ENCODE measurements around the gene DPP9.
A peak's percentile ranks its signal among the peaks of the same experiment; 100 is the strongest.

Gene DPP9

GRCh38 chr19:4642625-4643024 lies 81.0 kb downstream of the DPP9 start:
- Histone ChIP-seq H3K27me3 (no peaks in the 10 kb centered on the region), H3K36me3 (no peaks in the 10 kb centered on the region), H3K9me3 (no peaks in the 10 kb centered on the region), H3K27ac (no peak overlapping the region), H3K4me1 (peaks cover 0 to 21% (median 12%) of the 10 kb centered on the region in 4 donors), H3K4me3 (no peak overlapping the region)
- intact Hi-C loops (cut with DNase I; ENCODE audit: low total_unique reads), result no loop called here
- no peak for DNase-seq
- TF ChIP-seq, protein P1, sequence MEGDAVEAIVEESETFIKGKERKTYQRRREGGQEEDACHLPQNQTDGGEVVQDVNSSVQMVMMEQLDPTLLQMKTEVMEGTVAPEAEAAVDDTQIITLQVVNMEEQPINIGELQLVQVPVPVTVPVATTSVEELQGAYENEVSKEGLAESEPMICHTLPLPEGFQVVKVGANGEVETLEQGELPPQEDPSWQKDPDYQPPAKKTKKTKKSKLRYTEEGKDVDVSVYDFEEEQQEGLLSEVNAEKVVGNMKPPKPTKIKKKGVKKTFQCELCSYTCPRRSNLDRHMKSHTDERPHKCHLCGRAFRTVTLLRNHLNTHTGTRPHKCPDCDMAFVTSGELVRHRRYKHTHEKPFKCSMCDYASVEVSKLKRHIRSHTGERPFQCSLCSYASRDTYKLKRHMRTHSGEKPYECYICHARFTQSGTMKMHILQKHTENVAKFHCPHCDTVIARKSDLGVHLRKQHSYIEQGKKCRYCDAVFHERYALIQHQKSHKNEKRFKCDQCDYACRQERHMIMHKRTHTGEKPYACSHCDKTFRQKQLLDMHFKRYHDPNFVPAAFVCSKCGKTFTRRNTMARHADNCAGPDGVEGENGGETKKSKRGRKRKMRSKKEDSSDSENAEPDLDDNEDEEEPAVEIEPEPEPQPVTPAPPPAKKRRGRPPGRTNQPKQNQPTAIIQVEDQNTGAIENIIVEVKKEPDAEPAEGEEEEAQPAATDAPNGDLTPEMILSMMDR (IDR thresholded peaks at IDR 0.05), result no peak

- Histone ChIP-seq H3K36me3 (no peaks in the 10 kb centered on the region), H3K4me1 (peaks cover 0 to 25% (median 17%) of the 10 kb centered on the region in 4 donors), H3K27ac (no peak overlapping the region), H3K4me3 (no peak overlapping the region), H3K9me3 (no peaks in the 10 kb centered on the region), H3K27me3 (peaks cover 0 to 5% of the 10 kb centered on the region in 2 donors)
- DNase-seq, result no peak
- TF ChIP-seq, protein P1 (IDR thresholded peaks at IDR 0.05), result no peak
- intact Hi-C loops (cut with DNase I; ENCODE audit: low total_unique reads), result no loop called here
Observed at GRCh38 chr19:4641132-4641531, 82.5 kb downstream of the DPP9 start.

DNA sequence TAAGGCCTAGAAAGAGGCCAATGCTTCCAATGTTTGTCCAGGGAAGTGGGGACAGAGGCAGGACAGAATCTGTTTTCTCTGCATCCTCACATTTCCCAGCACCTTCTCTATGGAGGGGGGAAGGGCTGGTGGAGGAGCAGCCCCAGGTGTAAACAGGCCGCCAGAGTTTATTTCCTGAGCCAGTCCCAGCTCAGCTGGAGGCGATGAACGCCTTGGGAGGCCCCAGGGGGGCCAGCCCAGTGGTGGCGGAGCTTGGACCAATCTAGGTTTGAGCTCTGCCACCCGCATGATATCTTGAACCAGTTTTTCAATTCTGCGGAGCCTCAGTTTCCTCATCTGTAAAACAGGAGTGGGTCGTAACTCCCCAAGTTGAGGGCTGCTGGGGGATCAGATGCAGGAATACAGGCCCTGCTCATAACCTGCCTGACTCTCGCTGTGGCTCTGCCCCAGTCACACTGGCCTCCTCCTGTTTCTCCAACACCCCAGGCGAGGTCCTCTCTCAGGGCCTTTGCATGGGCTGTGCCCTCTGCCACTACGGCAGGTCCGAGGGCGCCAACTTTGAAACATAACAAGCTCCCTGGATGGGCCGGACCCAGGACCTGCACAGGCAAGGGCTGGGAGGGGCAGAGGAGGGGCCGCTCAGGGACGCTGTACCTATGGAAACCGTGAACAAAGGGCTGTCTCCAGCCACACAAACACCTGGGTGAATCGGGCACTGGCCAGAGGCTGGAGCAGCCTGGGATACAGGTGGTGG lies 83.2 kb downstream of the DPP9 start:
- DNase-seq, result no peak
- H3K27me3 ChIP-seq, result peaks cover 0 to 12% of the 10 kb centered on the region in 2 donors
- intact Hi-C loops (cut with DNase I; ENCODE audit: low total_unique reads), result no loop called here
- H3K9me3 ChIP-seq, result no peaks in the 10 kb centered on the region
- TF ChIP-seq, protein P1 (IDR thresholded peaks at IDR 0.05), result no peak
- H3K4me3 ChIP-seq, result peak overlapping the region; percentile 55 to 61
- H3K4me1 ChIP-seq, result peaks cover 0 to 32% (median 24%) of the 10 kb centered on the region in 4 donors
- peak overlapping the region in 1 of 2 donors; percentile 62 for H3K27ac ChIP-seq
- no peaks in the 10 kb centered on the region for H3K36me3 ChIP-seq

- intact Hi-C loops (cut with DNase I; ENCODE audit: low total_unique reads), result loop anchor here (5.0 kb wide), 2 partner anchors 62 to 82 kb away; partner anchors contain the start of gene SEMA6B
- Histone ChIP-seq H3K27ac (peak overlapping the region; percentile 6 to 62), H3K36me3 (no peaks in the 10 kb centered on the region), H3K4me1 (peaks cover 0 to 34% (median 25%) of the 10 kb centered on the region in 4 donors), H3K27me3 (peaks cover 0 to 14% of the 10 kb centered on the region in 2 donors), H3K9me3 (no peaks in the 10 kb centered on the region), H3K4me3 (peak overlapping the region; percentile 55 to 61)
- no peak for DNase-seq
- TF ChIP-seq, protein P1 (IDR thresholded peaks at IDR 0.05), result no peak
Observed at GRCh38 chr19:4639531-4640246, 84.0 kb downstream of the DPP9 start.

DNA sequence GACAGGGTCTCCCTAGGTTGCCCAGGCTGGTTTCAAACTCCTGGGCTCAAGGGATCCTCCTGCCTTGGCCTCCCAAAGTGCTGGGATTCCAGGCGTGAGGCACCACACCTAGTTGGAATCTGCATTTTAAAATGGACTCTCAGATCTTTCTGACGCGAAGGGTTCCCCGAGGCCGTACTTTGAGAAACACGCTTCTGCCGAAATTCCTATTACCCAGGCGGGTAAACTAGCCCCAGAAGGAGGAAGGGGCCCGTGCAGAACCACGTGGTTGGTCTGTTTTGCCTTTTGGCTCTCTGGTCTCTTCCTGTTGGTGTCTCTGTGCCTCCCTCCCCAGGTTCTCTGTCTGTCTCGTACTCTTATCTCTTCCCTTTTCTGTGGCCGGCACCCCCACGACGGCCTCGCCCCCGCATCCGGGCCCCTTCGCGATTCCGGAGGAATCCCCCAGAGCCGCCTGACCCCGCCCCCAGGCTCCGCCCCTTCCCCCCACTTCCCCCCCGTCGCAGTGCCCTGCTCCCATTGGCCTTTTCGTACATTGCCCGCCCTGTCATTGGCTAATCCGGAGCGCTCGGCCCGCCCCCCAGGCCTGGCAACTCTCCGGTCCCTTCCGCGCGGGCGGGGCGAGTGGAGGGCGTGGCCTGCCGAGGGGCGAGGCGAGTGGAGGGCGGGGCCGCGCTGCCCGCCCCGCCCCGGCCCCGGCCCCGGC lies 84.7 kb downstream of the DPP9 start, which contains the start of gene TNFAIP8L1:
TNFAIP8L1 (plus strand) TSS at position 689 of the 703 bp plus-strand sequence. CDS start 12,354 bp downstream, outside the sequence.
- H3K27ac ChIP-seq, result peak within 1 kb of the TSS; percentile 6 to 62
- intact Hi-C loops (cut with DNase I; ENCODE audit: low total_unique reads), result loop anchor here (5.0 kb wide), 2 partner anchors 62 to 82 kb away; partner anchors contain the start of gene SEMA6B
- peaks cover 0 to 34% (median 25%) of the 10 kb centered on the region in 4 donors for H3K4me1 ChIP-seq
- H3K36me3 ChIP-seq, result no peaks in the 10 kb centered on the region
- no peaks in the 10 kb centered on the region for H3K9me3 ChIP-seq
- peak within 1 kb of the TSS; percentile 55 to 61 for H3K4me3 ChIP-seq
- TF ChIP-seq, protein P1 (IDR thresholded peaks at IDR 0.05), result no peak
- peak; percentile 94 to 96 for DNase-seq
- H3K27me3 ChIP-seq, result peaks cover 0 to 20% of the 10 kb centered on the region in 2 donors
